ENCODE results near the gene MGMT. TPM values are rescaled to one million over a fixed set of nuclear protein-coding genes. Genes with fewer than 3 reads are reported as not detected.

MGMT gene
- total and polyA plus RNA-seq, 2 donors (not counting 3 experiments of a cell fraction or from before 2014, with no cell fraction given) = 15.0 to 15.2 TPM

- Histone ChIP-seq H3K27me3 (ENCODE audit: control insufficient read depth in 2 of 2, insufficient read depth in 2 of 2, low read length in 2 of 2) (no peaks in the 10 kb centered on the region), H3K79me2 (ENCODE audit: control insufficient read depth, insufficient read depth, low read length) (no peaks in the 10 kb centered on the region), H3K4me1 (ENCODE audit: control insufficient read depth, extremely low read depth, insufficient read depth, low read length) (no peaks in the 10 kb centered on the region), H3K9me1 (replicated peaks; ENCODE audit: control insufficient read depth, extremely low read depth, insufficient read depth, low read length) (no peaks in the 10 kb centered on the region), H3K4me2 (ENCODE audit: insufficient read depth, low read length) (no peak overlapping the region), H3K36me3 (ENCODE audit: control insufficient read depth in 2 of 2, extremely low read depth in 1 of 2, insufficient read depth in 2 of 2, low read length in 2 of 2) (no peaks in the 10 kb centered on the region), H3K9me3 (replicated peaks; ENCODE audit: control insufficient read depth, insufficient read depth, low read length) (no peaks in the 10 kb centered on the region), H2AFZ (ENCODE audit: low read depth, low read length) (no peak overlapping the region), H3K4me3 (replicated peaks in 1 of 3; ENCODE audit: insufficient read depth in 1 of 3, low read depth in 1 of 3, low read length in 3 of 3) (no peak overlapping the region), H4K20me1 (replicated peaks; ENCODE audit: control insufficient read depth, extremely low read depth, insufficient read depth, low read length) (no peaks in the 10 kb centered on the region), H3K27ac (ENCODE audit: insufficient read depth, low read depth, low read length) (no peak overlapping the region), H3K9ac (replicated peaks; ENCODE audit: extremely low read depth, insufficient read depth, low read length) (no peak overlapping the region)
- dilution Hi-C loops (cut with MboI; ENCODE audit: extremely low pct_ligation_motif_present, low sequenced_read_pairs) = no loop called here
- BruUV-seq (replicated peaks) = no TSS peak
- ChIA-PET POLR2A (no interaction called here), CTCF (no interaction called here)
- TF ChIP-seq JUN (IDR thresholded peaks at IDR 0.05; ENCODE audit: borderline replicate concordance, insufficient read depth, insufficient read length, low read depth) (no peak), CTCF (IDR thresholded peaks at IDR 0.05; ENCODE audit: extremely low read depth in 1 of 2, insufficient read depth in 1 of 2, low read depth in 1 of 2, low read length in 2 of 2) (no peak), POLR2AphosphoS5 (IDR thresholded peaks at IDR 0.05; ENCODE audit: insufficient read depth, low read depth, low read length) (no peak), FOS (IDR thresholded peaks at IDR 0.05; ENCODE audit: borderline replicate concordance, insufficient read depth, low read length) (no peak), EZH2 (IDR thresholded peaks at IDR 0.05; ENCODE audit: borderline replicate concordance, low read depth, low read length, severe bottlenecking) (no peak), GATA2 (IDR thresholded peaks at IDR 0.05; ENCODE audit: insufficient read depth, insufficient read length, low read depth, low read length) (no peak)
- DNase-seq (ENCODE audit: low read depth, low spot score) (no peak), FAIRE-seq (no peak)
- intact Hi-C loops (cut with micrococcal nuclease) = no loop called here
Observed at GRCh38 chr10:129536336-129536735, 69.3 kb downstream of the MGMT start.

GRCh38 chr10:129537151-129537550 lies 70.1 kb downstream of the MGMT start:
- H3K9me3 ChIP-seq (replicated peaks; ENCODE audit: control insufficient read depth, insufficient read depth, low read length) = no peaks in the 10 kb centered on the region
- no peak overlapping the region for H3K4me2 ChIP-seq (ENCODE audit: insufficient read depth, low read length)
- no peaks in the 10 kb centered on the region for H3K36me3 ChIP-seq (ENCODE audit: control insufficient read depth in 2 of 2, extremely low read depth in 1 of 2, insufficient read depth in 2 of 2, low read length in 2 of 2)
- no peaks in the 10 kb centered on the region for H3K4me1 ChIP-seq (ENCODE audit: control insufficient read depth, extremely low read depth, insufficient read depth, low read length)
- no peak overlapping the region for H3K4me3 ChIP-seq (replicated peaks in 1 of 3; ENCODE audit: insufficient read depth in 1 of 3, low read depth in 1 of 3, low read length in 3 of 3)
- TF ChIP-seq GATA2 (IDR thresholded peaks at IDR 0.05; ENCODE audit: insufficient read depth, insufficient read length, low read depth, low read length) = no peak
- no peak for TF ChIP-seq CTCF (IDR thresholded peaks at IDR 0.05; ENCODE audit: extremely low read depth in 1 of 2, insufficient read depth in 1 of 2, low read depth in 1 of 2, low read length in 2 of 2)
- TF ChIP-seq MYC (IDR thresholded peaks at IDR 0.05; ENCODE audit: low read depth, low read length) = no peak
- no peak for TF ChIP-seq POLR2AphosphoS5 (IDR thresholded peaks at IDR 0.05; ENCODE audit: insufficient read depth, low read depth, low read length)
- TF ChIP-seq EZH2 (IDR thresholded peaks at IDR 0.05; ENCODE audit: borderline replicate concordance, low read depth, low read length, severe bottlenecking) = no peak
- no peak for TF ChIP-seq FOS (IDR thresholded peaks at IDR 0.05; ENCODE audit: borderline replicate concordance, insufficient read depth, low read length)
- no peak for TF ChIP-seq POLR2A (IDR thresholded peaks at IDR 0.05; ENCODE audit: low read depth, low read length)
- TF ChIP-seq JUN (IDR thresholded peaks at IDR 0.05; ENCODE audit: borderline replicate concordance, insufficient read depth, insufficient read length, low read depth) = no peak
- TF ChIP-seq MAX (IDR thresholded peaks at IDR 0.05; ENCODE audit: insufficient read depth, insufficient read length) = no peak
- H3K9me1 ChIP-seq (replicated peaks; ENCODE audit: control insufficient read depth, extremely low read depth, insufficient read depth, low read length) = no peaks in the 10 kb centered on the region
- BruUV-seq (replicated peaks) = no TSS peak
- no peaks in the 10 kb centered on the region for H3K27me3 ChIP-seq (ENCODE audit: control insufficient read depth in 2 of 2, insufficient read depth in 2 of 2, low read length in 2 of 2)
- no peak overlapping the region for H2AFZ ChIP-seq (ENCODE audit: low read depth, low read length)
- intact Hi-C loops (cut with micrococcal nuclease) = no loop called here
- H3K79me2 ChIP-seq (ENCODE audit: control insufficient read depth, insufficient read depth, low read length) = no peaks in the 10 kb centered on the region
- no peak overlapping the region for H3K27ac ChIP-seq (ENCODE audit: insufficient read depth, low read depth, low read length)
- H3K9ac ChIP-seq (replicated peaks; ENCODE audit: extremely low read depth, insufficient read depth, low read length) = no peak overlapping the region
- no peaks in the 10 kb centered on the region for H4K20me1 ChIP-seq (replicated peaks; ENCODE audit: control insufficient read depth, extremely low read depth, insufficient read depth, low read length)
- CTCF ChIA-PET = no interaction called here
- FAIRE-seq = no peak
- no peak for DNase-seq (ENCODE audit: low read depth, low spot score)
- dilution Hi-C loops (cut with MboI; ENCODE audit: extremely low pct_ligation_motif_present, low sequenced_read_pairs) = no loop called here
- POLR2A ChIA-PET = no interaction called here
